GM18870 (cell line): ENCODE data around the gene STXBP4.

ENCODE experiments used
- ATAC-seq: cut with Tn5 transposase; IDR thresholded peaks from one replicate; pipeline ENCODE4 v1.9.1; 2021; ENCODE audit warnings: moderate library complexity; ENCODE audit not compliant: unreplicated experiment

The STXBP4 gene

GRCh38 chr17:54968262-54968987 is at the start of gene STXBP4, which contains the start of gene COX11:
Gene STXBP4, plus strand, starts transcription at chr17:54968765. Its CDS starts 17,455 bp downstream, at chr17:54986220.
Gene COX11, minus strand, starts transcription at chr17:54968654. Its CDS starts 8 bp downstream, at chr17:54968646.
- ATAC-seq = peak; percentile 80

GRCh38 chr17:54919425-54919824 is 49.1 kb upstream of the STXBP4 start:
- ATAC-seq = no peak

- ATAC-seq = no peak
These were observed 47.7 kb upstream of the STXBP4 start for GRCh38 chr17:54920819-54921218.

GRCh38 chr17:54924405-54924804 is 44.2 kb upstream of the STXBP4 start:
- no peak for ATAC-seq

GRCh38 chr17:54927525-54927924 is 41.0 kb upstream of the STXBP4 start:
- no peak for ATAC-seq

GRCh38 chr17:54932711-54933110 is 35.9 kb upstream of the STXBP4 start:
- ATAC-seq = no peak

- ATAC-seq = no peak
These were observed 34.6 kb upstream of the STXBP4 start for GRCh38 chr17:54933921-54934320.

GRCh38 chr17:54935471-54935870 is 33.1 kb upstream of the STXBP4 start:
- no peak for ATAC-seq

GRCh38 chr17:54937018-54937417 is 31.5 kb upstream of the STXBP4 start:
- ATAC-seq = no peak

GRCh38 chr17:54937426-54937825 is 31.1 kb upstream of the STXBP4 start:
- no peak for ATAC-seq

- ATAC-seq = no peak
These were observed 27.3 kb upstream of the STXBP4 start for GRCh38 chr17:54941285-54941684.

- ATAC-seq = no peak
These were observed 23.8 kb upstream of the STXBP4 start for GRCh38 chr17:54944796-54945195.

GRCh38 chr17:54945231-54945630 is 23.3 kb upstream of the STXBP4 start:
- no peak for ATAC-seq

- ATAC-seq = no peak
These were observed 22.9 kb upstream of the STXBP4 start for GRCh38 chr17:54945671-54946070.

GRCh38 chr17:54947396-54947795 is 21.2 kb upstream of the STXBP4 start:
- ATAC-seq = no peak

- peak; percentile 62 for ATAC-seq
These were observed 20.2 kb upstream of the STXBP4 start for GRCh38 chr17:54948380-54948779.

- no peak for ATAC-seq
These were observed 18.4 kb upstream of the STXBP4 start for GRCh38 chr17:54950116-54950515.

GRCh38 chr17:54951286-54951685 is 17.3 kb upstream of the STXBP4 start:
- ATAC-seq = no peak

- no peak for ATAC-seq
These were observed 11.8 kb upstream of the STXBP4 start for GRCh38 chr17:54956791-54957190.

- peak; percentile 24 for ATAC-seq
These were observed 824 bp upstream of the STXBP4 start for GRCh38 chr17:54967621-54968261.

GRCh38 chr17:54968988-54969332 is 395 bp downstream of the STXBP4 start:
- peak; percentile 22 for ATAC-seq
